ENCODE results near the gene FAF1. TPM values are rescaled to one million over a fixed set of nuclear protein-coding genes. Genes with fewer than 3 reads are reported as not detected.
"Not testable (repeated sequence)": the region's sequence is repeated elsewhere in the genome, so short reads cannot be mapped to it uniquely, and the experiment has no call there.

Gene FAF1
- total RNA-seq, 4 donors from 2014 or later, result 39.7 to 60.6 (median 42.9) TPM

GRCh38 chr1:50967416-50968157 lies 7.5 kb upstream of the FAF1 start:
- H3K27me3 ChIP-seq, result no peaks in the 10 kb centered on the region
- H3K4me3 ChIP-seq, result peak overlapping the region; percentile 71 to 98 (median 82)
- no peak for TF ChIP-seq POLR2AphosphoS5 (IDR thresholded peaks at IDR 0.05)
- no peak for TF ChIP-seq CTCF (IDR thresholded peaks at IDR 0.05)
- TF ChIP-seq POLR2A (IDR thresholded peaks at IDR 0.05; ENCODE audit: low read depth), result no peak
- TF ChIP-seq EP300 (IDR thresholded peaks at IDR 0.05), result no peak
- peak overlapping the region; percentile 95 to 99 (median 98) for H3K27ac ChIP-seq (replicated peaks in 1 of 4)
- DNase-seq (ENCODE audit: extremely low spot score), result no peak
- 12% methylated on average over 17 of the region's 17 CpGs for WGBS
- H3K4me1 ChIP-seq, result peaks cover 12 to 17% (median 14%) of the 10 kb centered on the region in 4 donors
- H3K36me3 ChIP-seq, result no peaks in the 10 kb centered on the region
- H3K9me3 ChIP-seq, result no peaks in the 10 kb centered on the region
- intact Hi-C loops (cut with DNase I), result no loop called here

- Histone ChIP-seq H3K27ac (replicated peaks in 1 of 4) (peak overlapping the region; percentile 95 to 99 (median 98)), H3K4me1 (peaks cover 12 to 16% (median 14%) of the 10 kb centered on the region in 4 donors), H3K27me3 (no peaks in the 10 kb centered on the region), H3K36me3 (no peaks in the 10 kb centered on the region), H3K9me3 (no peaks in the 10 kb centered on the region), H3K4me3 (peak overlapping the region; percentile 71 to 98 (median 82))
- intact Hi-C loops (cut with DNase I), result no loop called here
- TF ChIP-seq EP300 (IDR thresholded peaks at IDR 0.05) (no peak), CTCF (IDR thresholded peaks at IDR 0.05) (no peak), POLR2AphosphoS5 (IDR thresholded peaks at IDR 0.05) (no peak), POLR2A (IDR thresholded peaks at IDR 0.05; ENCODE audit: low read depth) (no peak)
- 64% methylated on average over 3 of the region's 3 CpGs for WGBS
- no peak for DNase-seq (ENCODE audit: extremely low spot score)
Observed at GRCh38 chr1:50966991-50967390, 6.9 kb upstream of the FAF1 start.

- H3K36me3 ChIP-seq, result no peaks in the 10 kb centered on the region
- no peaks in the 10 kb centered on the region for H3K27me3 ChIP-seq
- WGBS, result 94% methylated on average over 11 of the region's 11 CpGs
- intact Hi-C loops (cut with DNase I), result no loop called here
- H3K4me1 ChIP-seq, result peaks cover 19 to 23% (median 23%) of the 10 kb centered on the region in 4 donors
- H3K27ac ChIP-seq (replicated peaks in 1 of 4), result no peak overlapping the region
- TF ChIP-seq EP300 (IDR thresholded peaks at IDR 0.05) (no peak), POLR2AphosphoS5 (IDR thresholded peaks at IDR 0.05) (no peak)
- H3K4me3 ChIP-seq, result no peak overlapping the region
- no peak for DNase-seq (ENCODE audit: extremely low spot score)
- no peaks in the 10 kb centered on the region for H3K9me3 ChIP-seq
Observed at GRCh38 chr1:50964863-50965262, 4.8 kb upstream of the FAF1 start.

- DNase-seq (ENCODE audit: extremely low spot score), result no peak
- no peaks in the 10 kb centered on the region for H3K36me3 ChIP-seq
- intact Hi-C loops (cut with DNase I), result no loop called here
- peaks cover 21 to 38% (median 27%) of the 10 kb centered on the region in 4 donors for H3K4me1 ChIP-seq
- H3K27ac ChIP-seq (replicated peaks in 1 of 4), result peak overlapping the region; percentile 82 to 91 (median 87)
- WGBS, result 2% methylated on average over 13 of the region's 38 CpGs
- H3K27me3 ChIP-seq, result no peaks in the 10 kb centered on the region
- no peaks in the 10 kb centered on the region for H3K9me3 ChIP-seq
- peak overlapping the region; percentile 68 to 89 (median 72) for H3K4me3 ChIP-seq
- no peak for TF ChIP-seq POLR2AphosphoS5 (IDR thresholded peaks at IDR 0.05)
- no peak for TF ChIP-seq EP300 (IDR thresholded peaks at IDR 0.05)
- no peak for TF ChIP-seq CTCF (IDR thresholded peaks at IDR 0.05)
- TF ChIP-seq POLR2A (IDR thresholded peaks at IDR 0.05; ENCODE audit: low read depth), result no peak
Observed at GRCh38 chr1:50959303-50959912, 659 bp downstream of the FAF1 start.

- Histone ChIP-seq H3K27me3 (no peaks in the 10 kb centered on the region), H3K4me3 (no peak overlapping the region), H3K27ac (replicated peaks in 1 of 4) (no peak overlapping the region), H3K9me3 (no peaks in the 10 kb centered on the region), H3K4me1 (peaks cover 17 to 36% (median 24%) of the 10 kb centered on the region in 4 donors), H3K36me3 (no peaks in the 10 kb centered on the region)
- no peak for DNase-seq (ENCODE audit: extremely low spot score)
- WGBS, result 76% methylated on average over 1 of the region's 1 CpG
- intact Hi-C loops (cut with DNase I), result no loop called here
- TF ChIP-seq CTCF (IDR thresholded peaks at IDR 0.05), result no peak
- TF ChIP-seq POLR2AphosphoS5 (IDR thresholded peaks at IDR 0.05), result no peak
- no peak for TF ChIP-seq POLR2A (IDR thresholded peaks at IDR 0.05; ENCODE audit: low read depth)
- no peak for TF ChIP-seq EP300 (IDR thresholded peaks at IDR 0.05)
Observed at GRCh38 chr1:50955116-50955515, 5.0 kb downstream of the FAF1 start.

GRCh38 chr1:50952566-50952965 lies 7.5 kb downstream of the FAF1 start:
- peaks cover 6 to 17% (median 11%) of the 10 kb centered on the region in 4 donors for H3K4me1 ChIP-seq
- WGBS, result 84% methylated on average over 7 of the region's 31 CpGs
- H3K36me3 ChIP-seq; H3K27me3 ChIP-seq; H3K4me3 ChIP-seq; H3K27ac ChIP-seq (replicated peaks in 1 of 4); H3K9me3 ChIP-seq; intact Hi-C loops (cut with DNase I); DNase-seq (ENCODE audit: extremely low spot score): not testable (repeated sequence)

Measured in esophagus muscularis mucosa (tissue), 4 donors.